Liver (tissue), 3 donors: ENCODE results near the gene DFFB.

Experiments
- FOXA1 ChIP-seq: IDR thresholded peaks from 2 replicates; pipeline ENCODE4 v1.6.1; 2016; ENCODE audit warnings: antibody characterized with exemption
- GABPA ChIP-seq, 2 donors: IDR thresholded peaks in 1 of 2; conservative IDR thresholded peaks in 1 of 2; 2 replicates each; pipeline ENCODE4 v1.6.1; 2016; ENCODE audit warnings: antibody characterized with exemption in 2 of 2, mild to moderate bottlenecking in 1 of 2, moderate library complexity in 1 of 2
- TAF1 ChIP-seq: conservative IDR thresholded peaks from 2 replicates; pipeline ENCODE4 v1.6.1; 2016; ENCODE audit warnings: antibody characterized with exemption, mild to moderate bottlenecking
- YY1 ChIP-seq: IDR thresholded peaks from 2 replicates; pipeline ENCODE4 v1.6.1; 2016; ENCODE audit warnings: antibody characterized with exemption, mild to moderate bottlenecking
- TF ChIP-seq, protein P1 (sequence below): fragments of 150-350 bp; IDR thresholded peaks from 2 replicates; pipeline ENCODE4 v1.5.1; 2017; ENCODE audit warnings: improper control_type of control experiment, low read depth, low read length; ENCODE audit not compliant: missing input control
- TF ChIP-seq, protein P2 (sequence below): IDR thresholded peaks from 2 replicates; pipeline ENCODE4 v1.6.1; 2016; ENCODE audit warnings: antibody characterized with exemption, mild to moderate bottlenecking
- TF ChIP-seq, protein P3 (sequence below): IDR thresholded peaks from 2 replicates; pipeline ENCODE4 v1.6.1; 2016; ENCODE audit warnings: antibody characterized with exemption
- donor health status: healthy.
- donor health status: healthy.

DNA sequence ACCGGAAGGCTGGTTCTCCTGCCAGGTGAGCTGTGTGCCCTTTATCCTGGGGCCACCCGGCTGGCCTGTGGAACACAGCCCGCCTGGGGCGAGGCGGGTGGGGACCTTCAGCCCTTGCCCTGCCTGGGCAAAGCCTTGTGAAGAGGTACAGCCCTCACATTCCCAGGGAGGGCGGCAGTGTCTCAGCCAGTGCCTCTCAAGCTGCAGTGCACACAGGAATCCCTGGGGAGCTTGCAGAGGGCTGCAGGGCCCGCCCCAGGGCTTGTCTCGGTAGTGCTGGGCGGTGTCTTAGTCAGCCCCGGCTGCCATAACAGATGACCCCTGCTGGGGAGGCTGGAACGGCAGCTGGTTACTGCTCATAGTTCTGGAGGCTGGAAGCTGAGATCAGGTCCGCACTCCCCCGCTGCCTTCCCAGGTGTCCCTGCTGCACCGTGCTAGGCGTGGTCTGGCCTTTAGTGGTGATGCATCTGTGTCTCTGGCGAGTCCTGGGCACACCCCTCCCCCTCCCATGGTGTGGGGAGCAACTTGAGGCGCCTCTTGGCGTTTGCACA lies 12.6 kb downstream of the DFFB start:
- TF ChIP-seq, protein P1, sequence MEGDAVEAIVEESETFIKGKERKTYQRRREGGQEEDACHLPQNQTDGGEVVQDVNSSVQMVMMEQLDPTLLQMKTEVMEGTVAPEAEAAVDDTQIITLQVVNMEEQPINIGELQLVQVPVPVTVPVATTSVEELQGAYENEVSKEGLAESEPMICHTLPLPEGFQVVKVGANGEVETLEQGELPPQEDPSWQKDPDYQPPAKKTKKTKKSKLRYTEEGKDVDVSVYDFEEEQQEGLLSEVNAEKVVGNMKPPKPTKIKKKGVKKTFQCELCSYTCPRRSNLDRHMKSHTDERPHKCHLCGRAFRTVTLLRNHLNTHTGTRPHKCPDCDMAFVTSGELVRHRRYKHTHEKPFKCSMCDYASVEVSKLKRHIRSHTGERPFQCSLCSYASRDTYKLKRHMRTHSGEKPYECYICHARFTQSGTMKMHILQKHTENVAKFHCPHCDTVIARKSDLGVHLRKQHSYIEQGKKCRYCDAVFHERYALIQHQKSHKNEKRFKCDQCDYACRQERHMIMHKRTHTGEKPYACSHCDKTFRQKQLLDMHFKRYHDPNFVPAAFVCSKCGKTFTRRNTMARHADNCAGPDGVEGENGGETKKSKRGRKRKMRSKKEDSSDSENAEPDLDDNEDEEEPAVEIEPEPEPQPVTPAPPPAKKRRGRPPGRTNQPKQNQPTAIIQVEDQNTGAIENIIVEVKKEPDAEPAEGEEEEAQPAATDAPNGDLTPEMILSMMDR = no peak
- TF ChIP-seq FOXA1 = no peak
- TF ChIP-seq GABPA (IDR thresholded peaks at IDR 0.05 in 1 of 2, conservative IDR thresholded peaks at IDR 0.05 in 1 of 2) = no peak
- TF ChIP-seq, protein P2, sequence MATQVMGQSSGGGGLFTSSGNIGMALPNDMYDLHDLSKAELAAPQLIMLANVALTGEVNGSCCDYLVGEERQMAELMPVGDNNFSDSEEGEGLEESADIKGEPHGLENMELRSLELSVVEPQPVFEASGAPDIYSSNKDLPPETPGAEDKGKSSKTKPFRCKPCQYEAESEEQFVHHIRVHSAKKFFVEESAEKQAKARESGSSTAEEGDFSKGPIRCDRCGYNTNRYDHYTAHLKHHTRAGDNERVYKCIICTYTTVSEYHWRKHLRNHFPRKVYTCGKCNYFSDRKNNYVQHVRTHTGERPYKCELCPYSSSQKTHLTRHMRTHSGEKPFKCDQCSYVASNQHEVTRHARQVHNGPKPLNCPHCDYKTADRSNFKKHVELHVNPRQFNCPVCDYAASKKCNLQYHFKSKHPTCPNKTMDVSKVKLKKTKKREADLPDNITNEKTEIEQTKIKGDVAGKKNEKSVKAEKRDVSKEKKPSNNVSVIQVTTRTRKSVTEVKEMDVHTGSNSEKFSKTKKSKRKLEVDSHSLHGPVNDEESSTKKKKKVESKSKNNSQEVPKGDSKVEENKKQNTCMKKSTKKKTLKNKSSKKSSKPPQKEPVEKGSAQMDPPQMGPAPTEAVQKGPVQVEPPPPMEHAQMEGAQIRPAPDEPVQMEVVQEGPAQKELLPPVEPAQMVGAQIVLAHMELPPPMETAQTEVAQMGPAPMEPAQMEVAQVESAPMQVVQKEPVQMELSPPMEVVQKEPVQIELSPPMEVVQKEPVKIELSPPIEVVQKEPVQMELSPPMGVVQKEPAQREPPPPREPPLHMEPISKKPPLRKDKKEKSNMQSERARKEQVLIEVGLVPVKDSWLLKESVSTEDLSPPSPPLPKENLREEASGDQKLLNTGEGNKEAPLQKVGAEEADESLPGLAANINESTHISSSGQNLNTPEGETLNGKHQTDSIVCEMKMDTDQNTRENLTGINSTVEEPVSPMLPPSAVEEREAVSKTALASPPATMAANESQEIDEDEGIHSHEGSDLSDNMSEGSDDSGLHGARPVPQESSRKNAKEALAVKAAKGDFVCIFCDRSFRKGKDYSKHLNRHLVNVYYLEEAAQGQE = no peak
- TF ChIP-seq TAF1 = no peak
- TF ChIP-seq YY1 = no peak
- TF ChIP-seq, protein P3, sequence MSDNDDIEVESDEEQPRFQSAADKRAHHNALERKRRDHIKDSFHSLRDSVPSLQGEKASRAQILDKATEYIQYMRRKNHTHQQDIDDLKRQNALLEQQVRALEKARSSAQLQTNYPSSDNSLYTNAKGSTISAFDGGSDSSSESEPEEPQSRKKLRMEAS = no peak
